Endothelial cell of umbilical vein (primary cell): ENCODE measurements around the gene TNIK. TPM values are rescaled to one million over a fixed set of nuclear protein-coding genes. Genes with fewer than 3 reads are reported as not detected.

Experiments
- BruUV-seq: library from RNA; stranded (reverse); fragments of 400-500 nt; replicated peaks from 2 replicates; lab custom pipeline; 2021; lab: Mats Ljungman, UMichigan
- CTCF ChIA-PET: fragments of 300-600, 350-600 bp; sonication (Branson Sonifier 250); formaldehyde crosslinking; loops from one replicate; lab custom pipeline; 2021; ENCODE audit warnings: antibody characterized with exemption, inconsistent platforms; lab: Charles Lee
- POLR2A ChIA-PET: fragments of 300-600, 350-600 bp; sonication (Branson Sonifier 250); formaldehyde crosslinking; loops from one replicate; lab custom pipeline; 2021; ENCODE audit warnings: antibody characterized with exemption, inconsistent platforms; lab: Charles Lee
- DNase-seq: peaks from one replicate; pipeline ENCODE4 v3.0.0-alpha.2; 2011; ENCODE audit warnings: low read depth, low spot score
- FAIRE-seq: peaks from 2 replicates; lab custom pipeline; 2011; peaks lifted over from hg19 to GRCh38; lab: Jason Lieb, UNC
- H2AFZ ChIP-seq: 2 replicates; pipeline ENCODE4 v1.6.0; 2012; ENCODE audit warnings: low read depth, low read length, control low read depth, inconsistent platforms
- H3K27ac ChIP-seq: 2 replicates; pipeline ENCODE4 v1.5.1; 2011; ENCODE audit warnings: low read depth, mild to moderate bottlenecking, control low read depth, low read length, moderate library complexity; ENCODE audit not compliant: insufficient read depth
- H3K27me3 ChIP-seq, 2 experiments: 2 replicates each; pipeline versions ENCODE4 v1.6.0 to v1.6.1; 2011; ENCODE audit warnings: low read length in 2 of 2, mixed read lengths in 1 of 2; ENCODE audit not compliant: control insufficient read depth in 2 of 2, insufficient read depth in 2 of 2
- H3K36me3 ChIP-seq, 2 experiments: 2 replicates in 1 of 2; 3 replicates in 1 of 2; pipeline ENCODE4 v1.5.1; 2011; ENCODE audit warnings: low read length in 2 of 2, mild to moderate bottlenecking in 1 of 2, moderate library complexity in 1 of 2; ENCODE audit not compliant: control insufficient read depth in 2 of 2, insufficient read depth in 2 of 2; ENCODE audit errors: extremely low read depth in 1 of 2
- H3K4me1 ChIP-seq: 3 replicates; pipeline ENCODE4 v1.5.1; 2011; ENCODE audit warnings: mild to moderate bottlenecking, low read length; ENCODE audit not compliant: control insufficient read depth, insufficient read depth; ENCODE audit errors: extremely low read depth
- H3K4me2 ChIP-seq: 2 replicates; pipeline ENCODE4 v1.6.1; 2011; ENCODE audit warnings: low read length, control low read depth, mixed read lengths; ENCODE audit not compliant: insufficient read depth
- H3K4me3 ChIP-seq, 3 experiments: fragments of 200-600 bp in 1 of 3; sonication (generic), shearing (Covaris generic) in 1 of 3; replicated peaks in 1 of 3; 2 replicates each; pipeline ENCODE4 v1.5.1; 2011 to 2016; ENCODE audit warnings: control low read depth in 3 of 3, low read length in 3 of 3, mild to moderate bottlenecking in 2 of 3, inconsistent platforms in 1 of 3, low read depth in 1 of 3, moderate library complexity in 1 of 3; ENCODE audit not compliant: insufficient read depth in 1 of 3
- H3K79me2 ChIP-seq: 2 replicates; pipeline ENCODE4 v1.6.0; 2012; ENCODE audit warnings: low read length, inconsistent platforms; ENCODE audit not compliant: control insufficient read depth, insufficient read depth
- H3K9ac ChIP-seq: replicated peaks from 2 replicates; pipeline ENCODE3; 2011; ENCODE audit warnings: low read length, control low read depth; ENCODE audit not compliant: insufficient read depth; ENCODE audit errors: extremely low read depth
- H3K9me1 ChIP-seq: replicated peaks from 3 replicates; pipeline ENCODE4 v1.6.0; 2011; ENCODE audit warnings: mild to moderate bottlenecking, low read length; ENCODE audit not compliant: control insufficient read depth, insufficient read depth; ENCODE audit errors: extremely low read depth
- H3K9me3 ChIP-seq: replicated peaks from 2 replicates; pipeline ENCODE4 v1.5.1; 2012; ENCODE audit warnings: low read length, inconsistent platforms; ENCODE audit not compliant: control insufficient read depth, insufficient read depth
- H4K20me1 ChIP-seq: replicated peaks from 2 replicates; pipeline ENCODE3; 2011; ENCODE audit warnings: mild to moderate bottlenecking, low read length; ENCODE audit not compliant: control insufficient read depth, insufficient read depth; ENCODE audit errors: extremely low read depth
- CTCF ChIP-seq, 2 donors: IDR thresholded peaks; 1 replicate in 1 of 2; 2 replicates in 1 of 2; pipeline ENCODE4 v1.5.1; 2011; ENCODE audit warnings: low read length in 2 of 2, mild to moderate bottlenecking in 2 of 2, moderate library complexity in 2 of 2, control low read depth in 1 of 2, inconsistent platforms in 1 of 2, low read depth in 1 of 2; ENCODE audit not compliant: insufficient read depth in 1 of 2; ENCODE audit errors: extremely low read depth in 1 of 2
- EZH2 ChIP-seq: IDR thresholded peaks from 2 replicates; pipeline ENCODE4 v1.6.1; 2012; ENCODE audit warnings: borderline replicate concordance, low read depth, mild to moderate bottlenecking, moderate library complexity, low read length, inconsistent platforms; ENCODE audit not compliant: severe bottlenecking
- FOS ChIP-seq: IDR thresholded peaks from 2 replicates; pipeline ENCODE4 v1.6.1; 2011; ENCODE audit warnings: mild to moderate bottlenecking, low read length, moderate library complexity, borderline replicate concordance; ENCODE audit not compliant: insufficient read depth
- GATA2 ChIP-seq: IDR thresholded peaks from 2 replicates; pipeline ENCODE4 v1.7.0; 2011; ENCODE audit warnings: low read depth, mild to moderate bottlenecking, moderate library complexity, mixed read lengths, low read length; ENCODE audit not compliant: insufficient read length, insufficient read depth
- JUN ChIP-seq: IDR thresholded peaks from 2 replicates; pipeline ENCODE4 v1.6.1; 2011; ENCODE audit warnings: borderline replicate concordance, low read depth; ENCODE audit not compliant: insufficient read length, insufficient read depth
- MAX ChIP-seq: IDR thresholded peaks from 2 replicates; pipeline ENCODE4 v1.6.1; 2011; ENCODE audit not compliant: insufficient read depth, insufficient read length
- MYC ChIP-seq: IDR thresholded peaks from one replicate; pipeline ENCODE4 v1.6.1; 2011; ENCODE audit warnings: mild to moderate bottlenecking, low read depth, low read length
- POLR2A ChIP-seq: IDR thresholded peaks from 2 replicates; pipeline ENCODE4 v1.6.1; 2012; ENCODE audit warnings: low read depth, mild to moderate bottlenecking, control low read depth, low read length
- POLR2AphosphoS5 ChIP-seq: IDR thresholded peaks from 2 replicates; pipeline ENCODE4 v1.6.1; 2012; ENCODE audit warnings: low read depth, mild to moderate bottlenecking, control low read depth, low read length, moderate library complexity; ENCODE audit not compliant: insufficient read depth
- dilution Hi-C: fragments of 300-500 bp; cut with MboI; formaldehyde crosslinking; loops from one replicate; pipeline ENCODE4 v1.15.0; 2019; ENCODE audit warnings: low sequenced_read_pairs; ENCODE audit not compliant: extremely low pct_ligation_motif_present
- intact Hi-C: fragments of 100-400 bp; cut with micrococcal nuclease; formaldehyde crosslinking; loops from one replicate; pipeline ENCODE4 v1.10.0; 2022
- polyA plus RNA-seq, 4 experiments: library from polyadenylated mRNA; depleted of rRNA in 3 of 4; stranded (reverse) in 3 of 4; unstranded in 1 of 4; fragments of >200 nt; gene quantifications; 2 replicates each; pipeline versions ENCODE4 v1.2.1 to v1.2.3, GENCODE V29; 2011 to 2012; ENCODE audit warnings: missing spikeins in 1 of 4
- total RNA-seq: library from RNA; stranded (reverse); gene quantifications from 2 replicates; pipeline ENCODE4 v1.2.3, GENCODE V29; 2021

Gene TNIK
- total and polyA plus RNA-seq, 2 donors (not counting 3 experiments of a cell fraction or from before 2014, with no cell fraction given) = 10.9 to 39.7 TPM

GRCh38 chr3:171357721-171358120 is 102.5 kb downstream of the TNIK start:
- no TSS peak for BruUV-seq
- CTCF ChIA-PET = interaction anchor here (0.6 kb wide), 1 partner anchor 113 kb away, joined by 3 read pairs; no protein-coding TSS in a partner anchor

More at GRCh38 chr3:171357721-171358120, 102.5 kb downstream of the TNIK start:
- H3K79me2 ChIP-seq = peaks cover 15% of the 10 kb centered on the region
- H3K4me1 ChIP-seq = peaks cover 42% of the 10 kb centered on the region
- H3K4me3 ChIP-seq = no peak overlapping the region
- FAIRE-seq (peak; percentile 55), DNase-seq (peak; percentile 37)
- H2AFZ ChIP-seq = no peak overlapping the region
- POLR2A ChIA-PET = no interaction called here
- H3K9ac ChIP-seq = no peak overlapping the region
- no peaks in the 10 kb centered on the region for H3K9me1 ChIP-seq
- H3K9me3 ChIP-seq = no peaks in the 10 kb centered on the region
- no peaks in the 10 kb centered on the region for H3K36me3 ChIP-seq
- intact Hi-C loops (loop anchor here (2.0 to 5.0 kb wide), 2 partner anchors 17 to 70 kb away; no protein-coding TSS in a partner anchor), dilution Hi-C loops (no loop called here)
- H3K4me2 ChIP-seq = peak overlapping the region; percentile 3
- no peak for TF ChIP-seq MAX
- no peak for TF ChIP-seq POLR2AphosphoS5
- no peak for TF ChIP-seq FOS
- no peak for TF ChIP-seq JUN
- TF ChIP-seq CTCF (IDR thresholded peaks at IDR 0.05; ENCODE audit: extremely low read depth in 1 of 2, insufficient read depth in 1 of 2, low read depth in 1 of 2, low read length in 2 of 2) = no peak
- no peak for TF ChIP-seq MYC
- no peak for TF ChIP-seq EZH2
- TF ChIP-seq POLR2A = no peak
- TF ChIP-seq GATA2 = no peak
- peak overlapping the region; percentile 21 for H3K27ac ChIP-seq
- no peaks in the 10 kb centered on the region for H4K20me1 ChIP-seq
- no peaks in the 10 kb centered on the region for H3K27me3 ChIP-seq
